IMR-90 (cell line): ENCODE results near the gene TIGIT. TPM values are rescaled to one million over a fixed set of nuclear protein-coding genes. Genes with fewer than 3 reads are reported as not detected.

Experiments used
- ATAC-seq: fragments of 200-7000 bp; cut with Tn5 transposase; 2 replicates; pipeline ENCODE4 v1.9.1; 2020; ENCODE audit warnings: low read depth, mild to moderate bottlenecking, moderate library complexity
- BruUV-seq: library from RNA; stranded (reverse); fragments of 400-500 nt; replicated peaks from 2 replicates; lab custom pipeline; 2021; lab: Mats Ljungman, UMichigan
- CTCF ChIA-PET: fragments of 300-600 bp; formaldehyde crosslinking; extraction: SDS; loops from one replicate; lab custom pipeline; 2021; ENCODE audit warnings: antibody characterized with exemption; lab: Yijun Ruan, JAX
- POLR2A ChIA-PET: fragments of 300-600 bp; sonication (Branson Sonifier 250); formaldehyde crosslinking; loops from one replicate; lab custom pipeline; 2022; ENCODE audit warnings: antibody characterized with exemption; ENCODE audit not compliant: unreplicated experiment; lab: Charles Lee
- DNase-seq: peaks from one replicate; pipeline ENCODE4 v3.0.0; 2013
- H2AFZ ChIP-seq: replicated peaks from 2 replicates; pipeline ENCODE3; 2013; ENCODE audit warnings: low read length, mild to moderate bottlenecking; ENCODE audit not compliant: poor library complexity
- H2AK5ac ChIP-seq: 2 replicates; pipeline ENCODE4 v1.6.1; 2013; ENCODE audit warnings: low read depth, low read length, inconsistent platforms
- H2AK9ac ChIP-seq: replicated peaks from 2 replicates; pipeline ENCODE3; 2013; ENCODE audit warnings: mild to moderate bottlenecking, low read depth, low read length, moderate library complexity; ENCODE audit not compliant: poor library complexity
- H2BK120ac ChIP-seq: 2 replicates; pipeline ENCODE4 v1.6.1; 2013; ENCODE audit warnings: low read depth, low read length, inconsistent platforms
- H2BK15ac ChIP-seq: 3 replicates; pipeline ENCODE4 v1.6.1; 2013; ENCODE audit warnings: low read depth, low read length, inconsistent platforms
- H2BK20ac ChIP-seq: 2 replicates; pipeline ENCODE4 v1.6.1; 2013; ENCODE audit warnings: low read depth, mild to moderate bottlenecking, inconsistent platforms, low read length, moderate library complexity
- H2BK5ac ChIP-seq: 2 replicates; pipeline ENCODE4 v1.6.1; 2013; ENCODE audit warnings: mild to moderate bottlenecking, low read depth, low read length, inconsistent platforms; ENCODE audit not compliant: poor library complexity, severe bottlenecking
- H3K14ac ChIP-seq: replicated peaks from 2 replicates; pipeline ENCODE4 v1.6.1; 2013; ENCODE audit warnings: low read depth, low read length, inconsistent platforms
- H3K18ac ChIP-seq: 2 replicates; pipeline ENCODE4 v1.6.1; 2013; ENCODE audit warnings: low read depth, low read length, control low read depth
- H3K23ac ChIP-seq: 2 replicates; pipeline ENCODE4 v1.6.1; 2013; ENCODE audit warnings: low read depth, low read length, inconsistent platforms
- H3K27ac ChIP-seq: 2 replicates; pipeline ENCODE4 v1.5.1; 2013; ENCODE audit warnings: mild to moderate bottlenecking, control low read depth, low read length; ENCODE audit not compliant: insufficient read depth
- H3K27me3 ChIP-seq: 2 replicates; pipeline ENCODE4 v1.6.1; 2013; ENCODE audit warnings: low read length; ENCODE audit not compliant: control insufficient read depth, insufficient read depth
- H3K36me3 ChIP-seq: 2 replicates; pipeline ENCODE4 v1.6.1; 2013; ENCODE audit warnings: low read length, mixed read lengths; ENCODE audit not compliant: control insufficient read depth, insufficient read depth
- H3K4ac ChIP-seq: 2 replicates; pipeline ENCODE4 v1.6.1; 2013; ENCODE audit warnings: low read depth, low read length, inconsistent platforms
- H3K4me1 ChIP-seq: 2 replicates; pipeline ENCODE4 v1.6.1; 2013; ENCODE audit warnings: low read length, mixed read lengths; ENCODE audit not compliant: control insufficient read depth, insufficient read depth
- H3K4me2 ChIP-seq: 2 replicates; pipeline ENCODE4 v1.6.1; 2013; ENCODE audit warnings: low read depth, mild to moderate bottlenecking, control low read depth, low read length, moderate library complexity
- H3K4me3 ChIP-seq: 2 replicates; pipeline ENCODE4 v1.5.1; 2013; ENCODE audit warnings: low read depth, mild to moderate bottlenecking, control low read depth, low read length, moderate library complexity; ENCODE audit not compliant: insufficient read depth
- H3K56ac ChIP-seq: 2 replicates; pipeline ENCODE4 v1.6.1; 2013; ENCODE audit warnings: low read length, inconsistent platforms; ENCODE audit not compliant: insufficient read depth; ENCODE audit errors: extremely low read depth
- H3K79me1 ChIP-seq, 2 experiments: 2 replicates each; pipeline ENCODE4 v1.6.1; 2013; ENCODE audit warnings: low read length in 2 of 2, inconsistent platforms in 1 of 2, low read depth in 1 of 2
- H3K9ac ChIP-seq: 2 replicates; pipeline ENCODE4 v1.6.1; 2013; ENCODE audit warnings: low read depth, low read length, control low read depth
- H3K9me1 ChIP-seq: 2 replicates; pipeline ENCODE4 v1.6.1; 2013; ENCODE audit warnings: low read length, inconsistent platforms; ENCODE audit not compliant: insufficient read depth
- H3K9me3 ChIP-seq: 2 replicates; pipeline ENCODE4 v1.6.1; 2013; ENCODE audit warnings: low read length; ENCODE audit not compliant: control insufficient read depth, insufficient read depth
- H4K20me1 ChIP-seq: 2 replicates; pipeline ENCODE4 v1.6.1; 2013; ENCODE audit warnings: low read length, inconsistent platforms; ENCODE audit not compliant: insufficient read depth
- H4K5ac ChIP-seq: 2 replicates; pipeline ENCODE4 v1.6.1; 2013; ENCODE audit warnings: mild to moderate bottlenecking, low read depth, low read length, control low read depth
- H4K8ac ChIP-seq, 2 experiments: 2 replicates each; pipeline ENCODE4 v1.6.1; 2013; ENCODE audit warnings: low read depth in 2 of 2, low read length in 2 of 2, control low read depth in 1 of 2, inconsistent platforms in 1 of 2
- H4K91ac ChIP-seq: 2 replicates; pipeline ENCODE4 v1.6.1; 2013; ENCODE audit warnings: low read depth, low read length, inconsistent platforms; ENCODE audit not compliant: insufficient read depth
- BHLHE40 ChIP-seq: fragments of 150-350 bp; IDR thresholded peaks from 2 replicates; pipeline ENCODE4 v1.6.1; 2016; ENCODE audit warnings: mild to moderate bottlenecking, low read depth, low read length
- CEBPB ChIP-seq: IDR thresholded peaks from 2 replicates; pipeline ENCODE4 v1.6.1; 2012; ENCODE audit warnings: low read depth, low read length, improper control_type of control experiment
- CHD1 ChIP-seq: IDR thresholded peaks from 2 replicates; pipeline ENCODE4 v1.6.1; 2012; ENCODE audit warnings: low read depth, low read length, improper control_type of control experiment
- FOS ChIP-seq: fragments of 150-350 bp; IDR thresholded peaks from 2 replicates; pipeline ENCODE4 v1.6.1; 2016; ENCODE audit warnings: low read depth, low read length
- MAFK ChIP-seq: IDR thresholded peaks from 2 replicates; pipeline ENCODE4 v1.6.1; 2012; ENCODE audit warnings: low read depth, low read length, improper control_type of control experiment
- MAZ ChIP-seq: IDR thresholded peaks from 2 replicates; pipeline ENCODE4 v1.6.1; 2012; ENCODE audit warnings: low read depth, mild to moderate bottlenecking, low read length, improper control_type of control experiment, moderate library complexity, borderline replicate concordance
- MXI1 ChIP-seq: IDR thresholded peaks from 2 replicates; pipeline ENCODE4 v1.6.1; 2012; ENCODE audit warnings: low read depth, mild to moderate bottlenecking, low read length, moderate library complexity, borderline replicate concordance
- NFE2L2 ChIP-seq: fragments of 150-350 bp; IDR thresholded peaks from 2 replicates; pipeline ENCODE4 v1.6.1; 2016; ENCODE audit warnings: low read depth, mild to moderate bottlenecking, low read length
- POLR2A ChIP-seq: IDR thresholded peaks from 2 replicates; pipeline ENCODE4 v1.6.1; 2012; ENCODE audit warnings: mild to moderate bottlenecking, low read depth, low read length
- RAD21 ChIP-seq: IDR thresholded peaks from 2 replicates; pipeline ENCODE4 v1.6.1; 2012; ENCODE audit warnings: low read length, improper control_type of control experiment
- RCOR1 ChIP-seq: IDR thresholded peaks from 2 replicates; pipeline ENCODE4 v1.6.1; 2012; ENCODE audit warnings: mild to moderate bottlenecking, low read length, improper control_type of control experiment; ENCODE audit not compliant: insufficient replicate concordance
- RFX5 ChIP-seq: IDR thresholded peaks from 2 replicates; pipeline ENCODE4 v1.8.0; 2012; ENCODE audit warnings: low read depth, mild to moderate bottlenecking, low read length, moderate library complexity
- SMC3 ChIP-seq: fragments of 150-350 bp; IDR thresholded peaks from 2 replicates; pipeline ENCODE4 v1.6.1; 2016; ENCODE audit warnings: low read depth, mild to moderate bottlenecking, antibody characterized with exemption, low read length, moderate library complexity
- USF2 ChIP-seq: fragments of 150-350 bp; IDR thresholded peaks from 2 replicates; pipeline ENCODE4 v1.6.1; 2017; ENCODE audit warnings: mild to moderate bottlenecking, antibody characterized with exemption, low read length, low read depth
- whole genome bisulfite sequencing, 2 experiments: methylation state at CpG; one replicate each; pipeline versions ENCODE4 v1.1.5 to v1.1.7; 2013; ENCODE audit warnings: missing lambda C conversion rate in 2 of 2; ENCODE audit not compliant: insufficient read length in 1 of 2; ENCODE audit errors: extremely low coverage in 2 of 2; 5-methylcytosine and 5-hydroxymethylcytosine counted together
- dilution Hi-C: fragments of 300-500 bp; cut with HindIII; formaldehyde crosslinking; loops from one replicate; pipeline ENCODE4 v1.14.3; 2018; ENCODE audit warnings: low sequenced_read_pairs; ENCODE audit not compliant: unreplicated experiment
- in situ Hi-C: fragments of 300-500 bp; cut with MboI; formaldehyde crosslinking; loops from 3 replicates; pipeline ENCODE4 v1.14.3; 2019; ENCODE audit warnings: low sequenced_read_pairs, inconsistent platforms, mixed read lengths
- intact Hi-C: fragments of 100-400 bp; cut with micrococcal nuclease; formaldehyde crosslinking; loops from 2 replicates; pipeline ENCODE4 v1.10.0; 2022
- polyA plus RNA-seq, 3 experiments: library from polyadenylated mRNA; depleted of rRNA; stranded (reverse); fragments of >200 nt; gene quantifications; 2 replicates each; pipeline ENCODE4 v1.2.3, GENCODE V29; 2012; ENCODE audit warnings: low replicate concordance in 1 of 3
- total RNA-seq: library from RNA; depleted of rRNA; stranded (reverse); fragments of >200 nt; gene quantifications from 2 replicates; pipeline ENCODE4 v1.2.3, GENCODE V29; 2012
- TF ChIP-seq, protein P1 (sequence below): conservative IDR thresholded peaks from 2 replicates; pipeline ENCODE4 v1.5.1; 2012; ENCODE audit warnings: mild to moderate bottlenecking, low read depth, low read length, improper control_type of control experiment
- TF ChIP-seq, protein P2 (sequence below): fragments of 150-350 bp; IDR thresholded peaks from 2 replicates; pipeline ENCODE4 v1.6.1; 2016; ENCODE audit warnings: low read depth, mild to moderate bottlenecking, low read length, moderate library complexity, borderline replicate concordance

Gene TIGIT
- total and polyA plus RNA-seq, 2 of the 4 experiments (the other 2 are of a cell fraction), result not detected

DNA sequence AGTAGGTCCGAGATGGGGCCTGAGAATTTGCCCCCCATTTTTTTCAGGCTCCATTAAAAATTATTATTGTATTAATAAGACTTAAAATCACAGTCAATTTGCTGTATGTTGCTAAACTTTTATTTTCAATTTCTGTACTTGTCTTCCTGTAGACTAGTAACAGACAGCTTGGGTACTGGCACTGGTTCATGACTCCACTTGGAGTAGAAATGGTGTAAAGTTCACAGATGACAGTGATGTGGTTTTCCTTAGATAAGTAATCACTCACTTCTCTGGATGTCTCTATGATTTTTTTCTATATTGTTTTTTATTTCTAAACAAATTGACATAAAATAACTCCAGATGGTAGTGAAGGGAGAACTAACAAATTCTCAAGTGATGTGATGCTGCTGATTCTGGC is 40.9 kb upstream of the TIGIT start:
- H3K9ac ChIP-seq, result no peak overlapping the region
- no peak overlapping the region for H3K4me3 ChIP-seq
- no peak for TF ChIP-seq MXI1
- TF ChIP-seq SMC3, result no peak
- no peak for TF ChIP-seq POLR2A
- TF ChIP-seq FOS, result no peak
- no peak for TF ChIP-seq RFX5
- TF ChIP-seq, protein P1, sequence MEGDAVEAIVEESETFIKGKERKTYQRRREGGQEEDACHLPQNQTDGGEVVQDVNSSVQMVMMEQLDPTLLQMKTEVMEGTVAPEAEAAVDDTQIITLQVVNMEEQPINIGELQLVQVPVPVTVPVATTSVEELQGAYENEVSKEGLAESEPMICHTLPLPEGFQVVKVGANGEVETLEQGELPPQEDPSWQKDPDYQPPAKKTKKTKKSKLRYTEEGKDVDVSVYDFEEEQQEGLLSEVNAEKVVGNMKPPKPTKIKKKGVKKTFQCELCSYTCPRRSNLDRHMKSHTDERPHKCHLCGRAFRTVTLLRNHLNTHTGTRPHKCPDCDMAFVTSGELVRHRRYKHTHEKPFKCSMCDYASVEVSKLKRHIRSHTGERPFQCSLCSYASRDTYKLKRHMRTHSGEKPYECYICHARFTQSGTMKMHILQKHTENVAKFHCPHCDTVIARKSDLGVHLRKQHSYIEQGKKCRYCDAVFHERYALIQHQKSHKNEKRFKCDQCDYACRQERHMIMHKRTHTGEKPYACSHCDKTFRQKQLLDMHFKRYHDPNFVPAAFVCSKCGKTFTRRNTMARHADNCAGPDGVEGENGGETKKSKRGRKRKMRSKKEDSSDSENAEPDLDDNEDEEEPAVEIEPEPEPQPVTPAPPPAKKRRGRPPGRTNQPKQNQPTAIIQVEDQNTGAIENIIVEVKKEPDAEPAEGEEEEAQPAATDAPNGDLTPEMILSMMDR, result no peak
- TF ChIP-seq RAD21, result no peak
- no peak for TF ChIP-seq CHD1
- TF ChIP-seq, protein P2, sequence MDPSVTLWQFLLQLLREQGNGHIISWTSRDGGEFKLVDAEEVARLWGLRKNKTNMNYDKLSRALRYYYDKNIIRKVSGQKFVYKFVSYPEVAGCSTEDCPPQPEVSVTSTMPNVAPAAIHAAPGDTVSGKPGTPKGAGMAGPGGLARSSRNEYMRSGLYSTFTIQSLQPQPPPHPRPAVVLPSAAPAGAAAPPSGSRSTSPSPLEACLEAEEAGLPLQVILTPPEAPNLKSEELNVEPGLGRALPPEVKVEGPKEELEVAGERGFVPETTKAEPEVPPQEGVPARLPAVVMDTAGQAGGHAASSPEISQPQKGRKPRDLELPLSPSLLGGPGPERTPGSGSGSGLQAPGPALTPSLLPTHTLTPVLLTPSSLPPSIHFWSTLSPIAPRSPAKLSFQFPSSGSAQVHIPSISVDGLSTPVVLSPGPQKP, result no peak
- TF ChIP-seq RCOR1, result no peak
- TF ChIP-seq BHLHE40, result no peak
- no peak for TF ChIP-seq MAZ
- no peak for TF ChIP-seq MAFK
- TF ChIP-seq USF2, result no peak
- no peak for TF ChIP-seq NFE2L2
- no peak for TF ChIP-seq CEBPB
- no peak overlapping the region for H3K27ac ChIP-seq
- no peak overlapping the region for H2AK9ac ChIP-seq
- H3K9me3 ChIP-seq, result no peaks in the 10 kb centered on the region
- dilution Hi-C loops (no loop called here), intact Hi-C loops (no loop called here), in situ Hi-C loops (no loop called here)
- H4K8ac ChIP-seq, result no peak overlapping the region
- no peak for DNase-seq
- H4K5ac ChIP-seq, result no peak overlapping the region
- H3K56ac ChIP-seq, result no peak overlapping the region
- POLR2A ChIA-PET, result no interaction called here
- no peaks in the 10 kb centered on the region for H4K20me1 ChIP-seq
- H2AFZ ChIP-seq, result no peak overlapping the region
- no peak overlapping the region for H2AK5ac ChIP-seq
- H3K4me2 ChIP-seq, result no peak overlapping the region
- H3K36me3 ChIP-seq, result no peaks in the 10 kb centered on the region
- H2BK15ac ChIP-seq, result no peak overlapping the region
- no peak overlapping the region for H2BK5ac ChIP-seq
- no peak overlapping the region for H4K91ac ChIP-seq
- H3K18ac ChIP-seq, result no peak overlapping the region
- no peaks in the 10 kb centered on the region for H3K79me1 ChIP-seq
- CTCF ChIA-PET, result no interaction called here
- no TSS peak for BruUV-seq
- H3K27me3 ChIP-seq, result peaks cover 2% of the 10 kb centered on the region
- WGBS, 2 experiments, result no CpG with 5 or more reads among the region's 1 CpG
- no peak overlapping the region for H2BK120ac ChIP-seq
- H3K23ac ChIP-seq, result no peak overlapping the region
- ATAC-seq, result no peak
- no peak overlapping the region for H2BK20ac ChIP-seq
- H3K4me1 ChIP-seq, result no peaks in the 10 kb centered on the region
- H3K9me1 ChIP-seq, result no peaks in the 10 kb centered on the region
- H3K4ac ChIP-seq, result no peak overlapping the region
- H3K14ac ChIP-seq, result no peak overlapping the region
